CD14-positive monocyte (primary cell): ENCODE data around the gene ZNF586. TPM values are rescaled to one million over a fixed set of nuclear protein-coding genes. Genes with fewer than 3 reads are reported as not detected.

ENCODE experiments used
- DNase-seq, 3 donors: peaks; one replicate each; pipeline ENCODE4 v3.0.0-alpha.2; 2011 to 2022
- H2AFZ ChIP-seq: 2 replicates; pipeline ENCODE4 v1.6.0; 2012; ENCODE audit warnings: mild to moderate bottlenecking, low read depth, low read length, inconsistent platforms; ENCODE audit not compliant: insufficient read depth, poor library complexity, severe bottlenecking
- H3K27ac ChIP-seq, 2 donors: 1 replicate in 1 of 2; 2 replicates in 1 of 2; pipeline ENCODE4 v1.5.1; 2012 to 2013; ENCODE audit warnings: low read length in 2 of 2, control low read depth in 1 of 2, inconsistent platforms in 1 of 2, low read depth in 1 of 2, mild to moderate bottlenecking in 1 of 2
- H3K27me3 ChIP-seq, 2 donors: one replicate each; pipeline versions ENCODE4 v1.6.0 to v1.6.1; 2011 to 2013; ENCODE audit warnings: low read length in 2 of 2; ENCODE audit not compliant: control insufficient read depth in 2 of 2, insufficient read depth in 2 of 2
- H3K36me3 ChIP-seq, 2 donors: replicated peaks in 1 of 2; 1 replicate in 1 of 2; 2 replicates in 1 of 2; pipeline versions ENCODE4 v1.5.1 to v1.6.1; 2012 to 2013; ENCODE audit warnings: low read length in 2 of 2, control low read depth in 1 of 2, inconsistent platforms in 1 of 2, mild to moderate bottlenecking in 1 of 2; ENCODE audit not compliant: insufficient read depth in 2 of 2, control insufficient read depth in 1 of 2
- H3K4me1 ChIP-seq, 2 donors: 1 replicate in 1 of 2; 2 replicates in 1 of 2; pipeline versions ENCODE4 v1.5.1 to v1.6.1; 2012 to 2013; ENCODE audit warnings: low read length in 2 of 2, control low read depth in 1 of 2, inconsistent platforms in 1 of 2, mild to moderate bottlenecking in 1 of 2, moderate library complexity in 1 of 2; ENCODE audit not compliant: insufficient read depth in 2 of 2, control insufficient read depth in 1 of 2
- H3K4me2 ChIP-seq: replicated peaks from 2 replicates; pipeline ENCODE3; 2012; ENCODE audit warnings: low read length, moderate library complexity, mild to moderate bottlenecking; ENCODE audit not compliant: poor library complexity, severe bottlenecking; ENCODE audit errors: extremely low read depth
- H3K4me3 ChIP-seq, 3 experiments: fragments of 200-600 bp in 1 of 3; sonication (generic) in 1 of 3; replicated peaks in 1 of 3; 1 replicate in 2 of 3; 2 replicates in 1 of 3; pipeline ENCODE4 v1.5.1; 2011 to 2013; ENCODE audit warnings: low read length in 3 of 3, mild to moderate bottlenecking in 3 of 3, control low read depth in 2 of 3, low read depth in 2 of 3, inconsistent platforms in 1 of 3, moderate library complexity in 1 of 3
- H3K79me2 ChIP-seq: 2 replicates; pipeline ENCODE4 v1.6.0; 2012; ENCODE audit warnings: mild to moderate bottlenecking, control low read depth, inconsistent platforms, low read length, moderate library complexity; ENCODE audit not compliant: insufficient read depth
- H3K9ac ChIP-seq: 2 replicates; pipeline ENCODE4 v1.6.0; 2017; ENCODE audit warnings: low read length, mild to moderate bottlenecking; ENCODE audit not compliant: insufficient read depth, poor library complexity, severe bottlenecking
- H3K9me3 ChIP-seq, 2 donors: replicated peaks in 1 of 2; 1 replicate in 1 of 2; 2 replicates in 1 of 2; pipeline versions ENCODE4 v1.5.1 to v1.6.1; 2012 to 2013; ENCODE audit warnings: low read length in 2 of 2, control low read depth in 1 of 2; ENCODE audit not compliant: control insufficient read depth in 1 of 2, insufficient read depth in 1 of 2
- H4K20me1 ChIP-seq: 2 replicates; pipeline ENCODE4 v1.6.0; 2012; ENCODE audit warnings: mild to moderate bottlenecking, low read length, control low read depth, moderate library complexity; ENCODE audit not compliant: insufficient read depth
- H3K27ac Mint-ChIP-seq, 7 donors: one replicate each; pipeline ENCODE4 v1.8.0; 2020; ENCODE audit warnings: mild to moderate bottlenecking in 7 of 7, mixed read lengths in 7 of 7, moderate library complexity in 6 of 7, inconsistent platforms in 2 of 7
- H3K27me3 Mint-ChIP-seq, 3 donors: one replicate each; pipeline ENCODE4 v1.8.0; 2021 to 2022; ENCODE audit warnings: low read depth in 3 of 3, mild to moderate bottlenecking in 3 of 3, mixed read lengths in 3 of 3, moderate library complexity in 3 of 3, inconsistent platforms in 1 of 3
- H3K36me3 Mint-ChIP-seq, 2 donors: one replicate each; pipeline ENCODE4 v1.8.0; 2020; ENCODE audit warnings: mixed read lengths in 2 of 2, inconsistent platforms in 1 of 2, mild to moderate bottlenecking in 1 of 2
- H3K4me1 Mint-ChIP-seq: one replicate; pipeline ENCODE4 v1.8.0; 2020; ENCODE audit warnings: mild to moderate bottlenecking, mixed read lengths
- H3K4me3 Mint-ChIP-seq, 2 donors: one replicate each; pipeline ENCODE4 v1.8.0; 2020; ENCODE audit warnings: mild to moderate bottlenecking in 2 of 2, mixed read lengths in 2 of 2, moderate library complexity in 1 of 2
- H3K9me3 Mint-ChIP-seq, 7 donors: one replicate each; pipeline ENCODE4 v1.8.0; 2020 to 2022; ENCODE audit warnings: mixed read lengths in 7 of 7, mild to moderate bottlenecking in 6 of 7, moderate library complexity in 6 of 7, inconsistent platforms in 2 of 7
- CTCF ChIP-seq: fragments of 200-600 bp; IDR thresholded peaks from one replicate; pipeline ENCODE4 v1.8.0; 2022; ENCODE audit warnings: antibody characterized with exemption, mild to moderate bottlenecking
- WGBS: methylation state at CpG from one replicate; pipeline ENCODE4 v1.1.5; 2013; ENCODE audit warnings: missing lambda C conversion rate; ENCODE audit not compliant: insufficient coverage; 5-methylcytosine and 5-hydroxymethylcytosine counted together
- intact Hi-C, 2 donors: fragments of 100-400 bp; cut with micrococcal nuclease; formaldehyde crosslinking; loops; one replicate each; pipeline versions ENCODE4 v1.15.0 to v1.15.1; 2023
- polyA plus RNA-seq, 3 donors: library from polyadenylated mRNA; depleted of rRNA in 1 of 3; unstranded in 2 of 3; stranded (reverse) in 1 of 3; fragments of 300-500 nt in 2 of 3; fragments of >200 nt in 1 of 3; fragmentation: Illumina TruSeq in 2 of 3; gene quantifications; 1 replicate in 2 of 3; 2 replicates in 1 of 3; pipeline ENCODE4 v1.2.3, GENCODE V29; 2012 to 2021

ZNF586 gene
- polyA plus RNA-seq, 3 donors = 7.7 to 10.5 (median 10.2) TPM

- Histone ChIP-seq H3K36me3 (peaks cover 29 to 38% of the 10 kb centered on the region in 2 donors), H3K4me1 (peaks cover 13% of the 10 kb centered on the region in 2 donors), H3K9ac (peak within 1 kb of the TSS; percentile 90), H3K27me3 (no peaks in the 10 kb centered on the region), H3K4me3 (peak within 1 kb of the TSS; percentile 84 to 92 (median 87)), H3K27ac (peak within 1 kb of the TSS; percentile 68 to 89), H3K79me2 (peaks cover 40% of the 10 kb centered on the region), H2AFZ (peak within 1 kb of the TSS; percentile 94), H3K4me2 (peak within 1 kb of the TSS; percentile 95), H3K9me3 (peaks cover 39 to 41% of the 10 kb centered on the region in 2 donors), H4K20me1 (no peaks in the 10 kb centered on the region)
- peak within 1 kb of the TSS; percentile 91 to 97 (median 95) for H3K27ac Mint-ChIP-seq
- TF ChIP-seq CTCF = no peak
- H3K4me1 Mint-ChIP-seq = peaks cover 21% of the 10 kb centered on the region
- H3K4me3 Mint-ChIP-seq = peak within 1 kb of the TSS; percentile 98 to 99
- WGBS = 2% methylated on average over 51 of the region's 51 CpGs
- peaks cover 24 to 75% (median 47%) of the 10 kb centered on the region in 7 donors for H3K9me3 Mint-ChIP-seq
- peaks cover 36 to 44% of the 10 kb centered on the region in 2 donors for H3K36me3 Mint-ChIP-seq
- DNase-seq = peak; percentile 85 to 94 (median 87)
- peaks cover 2 to 3% (median 2%) of the 10 kb centered on the region in 3 donors for H3K27me3 Mint-ChIP-seq
- intact Hi-C loops = loop anchor here (2.0 to 10.0 kb wide), 5 partner anchors 20 to 258 kb away; partner anchors contain the start of genes ZNF417 (in 1 of the 2), ZNF586 (in 1 of the 2), ZNF606 (in 1 of the 2) and ZNF671 (in 1 of the 2)
These were observed 22.6 kb upstream of the ZNF586 start, which contains the start of gene ZNF776 for GRCh38 chr19:57746580-57747471. Gene ZNF776, plus strand, starts transcription at chr19:57746815. Its CDS starts 244 bp downstream, at chr19:57747059.

GRCh38 chr19:57747472-57747807 lies 22.0 kb upstream of the ZNF586 start:
- Histone ChIP-seq H3K4me2 (peak overlapping the region; percentile 95), H3K9me3 (peaks cover 45 to 47% of the 10 kb centered on the region in 2 donors), H3K4me3 (peak overlapping the region; percentile 84 to 92 (median 87)), H3K79me2 (peaks cover 40% of the 10 kb centered on the region), H3K27ac (peak overlapping the region in 1 of 2 donors; percentile 89), H4K20me1 (no peaks in the 10 kb centered on the region), H2AFZ (peak overlapping the region; percentile 94), H3K9ac (peak overlapping the region; percentile 90), H3K4me1 (peaks cover 13% of the 10 kb centered on the region in 2 donors), H3K27me3 (no peaks in the 10 kb centered on the region), H3K36me3 (peaks cover 35 to 44% of the 10 kb centered on the region in 2 donors)
- Mint-ChIP-seq H3K9me3 (peaks cover 30 to 79% (median 53%) of the 10 kb centered on the region in 7 donors), H3K4me3 (peak overlapping the region; percentile 98 to 99), H3K27ac (peak overlapping the region in 6 of 7 donors; percentile 95 to 97 (median 96)), H3K4me1 (peaks cover 21% of the 10 kb centered on the region), H3K27me3 (peaks cover 0 to 2% (median 2%) of the 10 kb centered on the region in 3 donors), H3K36me3 (peaks cover 41 to 50% of the 10 kb centered on the region in 2 donors)
- intact Hi-C loops = loop anchor here (2.0 to 10.0 kb wide), 5 partner anchors 21 to 257 kb away; partner anchors contain the start of genes ZNF417 (in 1 of the 2), ZNF586 (in 1 of the 2), ZNF606 (in 1 of the 2) and ZNF671 (in 1 of the 2)
- TF ChIP-seq CTCF = no peak
- 41% methylated on average over 4 of the region's 6 CpGs for WGBS
- no peak for DNase-seq
